Occipital lobe (tissue), 2 donors: ENCODE results near the gene ATXN1. TPM values are rescaled to one million over a fixed set of nuclear protein-coding genes. Genes with fewer than 3 reads are reported as not detected.

Experiments used
- DNase-seq: peaks from one replicate; lab custom pipeline; 2025; lab: John Stamatoyannopoulos, UW
- total RNA-seq: library from RNA; depleted of rRNA; stranded (reverse); fragments of >200 nt; gene quantifications from one replicate; pipeline ENCODE4 v1.2.3, GENCODE V29; 2014

Gene ATXN1
- total RNA-seq, 1 donor from 2014 or later, result 102 TPM

- no peak for DNase-seq
Observed at GRCh38 chr6:16504609-16505008, 256.7 kb downstream of the ATXN1 start.

DNA sequence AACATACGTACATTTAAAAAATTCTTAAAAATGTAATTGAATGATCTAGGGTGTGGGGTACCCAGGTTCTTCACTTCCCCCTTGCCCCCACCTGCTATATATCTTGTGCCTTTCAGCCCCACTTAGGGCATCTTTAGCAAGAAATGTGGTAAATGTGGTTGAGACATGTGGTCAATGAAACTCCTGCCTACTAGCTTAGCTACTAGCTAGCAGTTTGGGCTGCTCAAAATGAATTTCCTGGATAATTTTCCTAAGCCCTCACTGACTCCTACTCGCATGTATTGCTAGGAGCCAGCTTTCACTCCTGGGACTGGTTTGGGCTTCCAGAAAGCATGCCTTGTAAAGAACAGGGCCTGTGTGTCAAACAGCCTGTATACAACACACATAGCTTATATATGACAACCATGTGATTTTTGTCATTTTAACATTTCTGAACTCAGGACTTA is 257.3 kb downstream of the ATXN1 start:
- no peak for DNase-seq

DNA sequence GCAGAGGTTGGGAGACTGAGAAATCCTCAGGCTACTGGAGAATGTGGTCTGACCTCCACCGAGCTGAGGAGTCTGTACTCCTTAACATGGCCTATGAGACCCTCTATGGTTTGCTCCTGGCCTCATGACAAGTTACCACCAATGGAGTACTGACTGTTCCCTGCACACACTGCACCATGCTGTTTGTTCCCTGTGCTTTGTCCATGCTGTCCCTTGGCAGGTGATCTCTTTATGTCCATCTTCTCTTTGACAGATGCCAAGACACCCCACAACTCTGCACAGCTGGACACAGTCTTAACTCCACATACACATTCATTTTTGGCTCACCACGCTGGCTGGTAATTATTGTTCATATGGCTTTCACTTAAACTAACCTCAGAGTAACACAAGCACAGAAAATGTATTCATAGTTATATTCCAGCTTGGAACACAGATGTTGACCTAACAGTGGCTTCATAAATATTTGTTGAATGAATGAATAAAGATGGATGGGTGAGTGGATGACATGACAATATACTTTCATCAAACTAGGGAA is 258.0 kb downstream of the ATXN1 start:
- DNase-seq, result no peak

DNA sequence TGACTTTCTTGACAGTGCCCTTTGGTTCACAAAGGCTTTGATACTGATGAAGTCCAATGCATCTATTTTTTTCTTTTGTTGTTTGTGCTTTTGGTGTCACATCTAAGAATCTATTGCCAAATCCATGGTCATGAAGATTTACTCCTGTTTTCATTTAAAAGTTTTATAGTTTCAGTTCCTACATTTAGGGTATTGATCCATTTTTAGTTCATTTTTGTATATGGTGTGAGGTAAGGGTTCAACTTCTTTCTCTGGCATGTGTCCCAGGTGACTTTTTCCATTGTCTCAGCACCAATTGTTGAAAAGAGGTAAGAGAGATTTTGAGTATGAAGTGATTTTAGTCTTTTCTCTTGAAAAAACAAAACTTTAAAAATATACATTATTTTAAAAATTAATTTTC is 262.3 kb downstream of the ATXN1 start:
- DNase-seq, result no peak

GRCh38 chr6:16498237-16498636 is 263.0 kb downstream of the ATXN1 start:
- DNase-seq, result no peak

DNA sequence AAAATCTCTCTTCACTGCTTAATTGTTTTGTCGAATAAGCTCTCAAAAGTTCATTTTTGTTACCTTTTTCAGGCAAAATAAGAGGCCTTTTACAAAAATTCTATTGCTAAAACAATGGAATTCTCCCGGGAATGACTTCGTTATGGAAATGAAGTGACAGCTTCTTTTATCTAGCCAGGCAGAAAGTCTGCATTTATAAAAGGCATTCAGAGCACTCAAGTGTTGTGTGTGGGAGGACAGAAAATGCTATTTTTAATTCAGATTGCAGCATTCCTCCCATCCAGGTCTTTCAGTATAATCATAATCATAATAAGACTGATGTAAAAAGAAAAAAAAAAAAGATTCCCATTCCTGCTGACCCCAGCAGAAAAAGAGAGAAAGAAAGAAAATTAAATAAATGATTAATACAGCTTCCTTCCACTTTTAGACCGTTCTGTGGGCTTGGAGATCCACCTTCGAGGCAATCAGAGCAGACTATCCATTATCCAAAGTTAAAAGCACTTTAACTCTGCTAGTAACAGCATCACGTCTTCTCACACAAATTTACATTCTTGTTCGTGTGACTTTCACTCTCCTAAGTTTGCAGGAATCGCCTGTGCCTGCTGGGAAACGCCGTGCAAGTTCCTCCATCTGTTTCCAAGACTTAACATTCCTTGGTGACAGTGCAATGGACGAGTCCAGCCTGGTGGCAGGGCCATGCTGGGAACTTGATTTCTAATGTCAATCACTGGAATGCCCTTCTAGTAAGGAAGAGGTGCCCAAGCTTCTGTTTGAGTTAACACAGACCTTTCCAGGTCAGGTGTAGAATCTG is 264.1 kb downstream of the ATXN1 start:
- no peak for DNase-seq

DNA sequence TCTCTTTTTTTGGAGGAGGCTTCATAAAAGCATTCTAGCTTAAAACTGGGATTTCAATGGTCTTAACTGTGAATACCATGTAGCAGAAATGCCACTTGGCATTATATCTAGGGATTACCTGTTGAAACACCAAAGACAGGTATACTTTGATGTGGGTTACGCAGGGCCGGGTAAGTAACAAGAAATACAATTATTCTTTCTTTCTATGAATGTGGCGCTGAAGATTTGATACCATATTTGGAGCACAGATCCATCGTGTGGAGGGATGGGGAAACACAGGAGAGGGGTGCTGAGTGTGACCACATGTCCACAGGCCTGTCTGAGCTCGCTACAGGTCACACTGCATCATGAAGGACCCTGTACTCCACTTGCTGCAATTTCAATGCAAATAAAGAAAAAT is 265.1 kb downstream of the ATXN1 start:
- no peak for DNase-seq

DNA sequence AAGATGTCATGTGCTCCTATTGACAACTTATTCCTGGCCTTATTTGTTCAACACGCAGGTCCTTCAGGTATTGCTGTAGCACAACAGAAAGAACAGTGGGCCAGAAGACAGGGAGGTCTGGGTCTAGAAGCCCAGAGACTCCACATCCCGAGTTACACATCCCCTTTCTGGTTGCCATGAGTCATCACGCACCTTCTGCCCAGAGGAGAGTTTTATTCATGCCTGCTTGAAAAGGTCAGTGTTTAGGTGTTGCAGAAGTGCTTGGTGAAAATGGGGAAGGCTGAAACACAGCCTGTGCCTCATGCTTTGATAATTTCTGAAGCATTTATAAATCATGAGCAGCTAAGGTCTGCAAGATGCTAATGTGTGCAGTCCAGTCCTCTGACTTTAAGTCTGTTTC is 266.5 kb downstream of the ATXN1 start:
- no peak for DNase-seq

GRCh38 chr6:16493802-16494201 is 267.5 kb downstream of the ATXN1 start:
- no peak for DNase-seq

- DNase-seq, result no peak
Observed at GRCh38 chr6:16493112-16493511, 268.1 kb downstream of the ATXN1 start.

DNA sequence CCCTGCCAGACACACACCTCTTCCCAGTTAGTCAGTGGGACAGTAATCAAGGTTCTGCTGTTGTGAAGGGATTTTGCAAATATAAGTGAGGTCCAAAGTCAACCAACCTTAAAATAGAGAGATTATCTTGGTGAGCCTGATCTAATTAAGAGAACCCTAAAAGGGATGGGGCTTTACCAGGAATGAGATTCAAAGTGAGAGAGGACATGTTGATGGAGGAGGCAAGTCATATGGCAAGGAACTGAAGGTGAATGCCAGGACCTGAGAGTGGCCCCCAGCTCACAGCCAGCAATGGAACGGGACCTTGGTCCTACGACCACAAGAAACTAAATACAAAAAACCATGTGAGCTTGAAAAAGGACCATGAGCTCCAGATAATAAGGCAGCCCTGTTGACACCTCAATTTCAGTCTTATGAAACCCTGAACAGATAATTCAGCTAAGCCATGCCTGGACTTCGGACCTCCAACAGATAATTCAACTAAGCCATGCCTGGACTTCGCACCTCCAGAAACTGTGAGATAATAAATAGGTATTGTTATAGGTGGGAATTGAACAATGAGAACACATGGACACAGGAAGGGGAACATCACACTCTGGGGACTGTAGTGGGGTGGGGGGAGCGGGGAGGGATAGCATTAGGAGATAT is 269.5 kb downstream of the ATXN1 start:
- DNase-seq, result no peak

DNA sequence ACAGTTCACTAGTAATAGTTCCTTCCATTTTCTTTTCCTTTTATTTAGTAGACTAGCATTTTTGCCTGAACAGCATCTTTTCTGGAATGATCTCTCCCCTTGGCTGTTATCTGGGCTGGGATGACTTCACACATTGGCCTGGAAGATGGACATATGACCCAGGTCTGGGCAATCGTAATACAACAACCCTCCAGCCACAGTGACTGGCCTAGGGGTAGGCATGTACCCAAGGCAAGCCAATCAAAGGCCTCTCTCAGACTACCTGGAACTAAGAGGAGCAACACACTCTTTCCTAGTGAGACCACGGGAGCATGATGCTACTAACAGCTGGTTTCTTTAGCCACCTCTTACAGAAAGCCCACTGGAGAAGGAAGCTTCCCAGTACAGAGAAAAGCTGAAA is 270.6 kb downstream of the ATXN1 start:
- DNase-seq, result no peak

GRCh38 chr6:16488813-16489212 is 272.4 kb downstream of the ATXN1 start:
- no peak for DNase-seq

GRCh38 chr6:16487996-16488674 is 273.1 kb downstream of the ATXN1 start:
- no peak for DNase-seq

GRCh38 chr6:16486661-16487060 is 274.6 kb downstream of the ATXN1 start:
- no peak for DNase-seq

DNA sequence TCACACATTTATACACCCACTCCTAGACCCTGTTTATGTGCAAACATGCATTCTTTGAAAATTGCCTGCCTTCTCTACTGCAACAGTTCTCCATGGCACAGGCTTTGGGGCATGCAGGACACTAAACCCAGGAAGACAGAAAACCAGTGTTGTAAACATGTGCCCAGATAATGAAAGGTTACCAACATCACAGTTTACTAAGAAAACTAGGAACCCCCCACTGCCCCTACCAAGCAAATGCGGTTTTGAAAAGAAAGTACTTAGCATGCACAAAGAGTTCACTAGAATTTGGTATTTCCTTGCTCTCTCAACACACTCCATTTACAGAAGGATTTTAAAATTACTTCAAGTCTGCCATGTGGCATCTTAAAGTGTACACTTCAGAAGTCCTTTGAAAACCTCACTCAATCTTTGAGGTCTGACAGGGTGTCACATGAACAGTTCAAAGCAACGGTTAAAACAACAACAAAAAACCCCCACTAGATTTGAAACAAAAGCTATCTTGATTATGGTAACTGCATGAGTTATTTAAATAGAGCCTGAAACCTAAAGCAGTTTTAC is 277.9 kb downstream of the ATXN1 start:
- DNase-seq, result no peak

GRCh38 chr6:16482702-16483314 is 278.5 kb downstream of the ATXN1 start:
- no peak for DNase-seq

- no peak for DNase-seq
Observed at GRCh38 chr6:16481697-16482399, 279.4 kb downstream of the ATXN1 start.

DNA sequence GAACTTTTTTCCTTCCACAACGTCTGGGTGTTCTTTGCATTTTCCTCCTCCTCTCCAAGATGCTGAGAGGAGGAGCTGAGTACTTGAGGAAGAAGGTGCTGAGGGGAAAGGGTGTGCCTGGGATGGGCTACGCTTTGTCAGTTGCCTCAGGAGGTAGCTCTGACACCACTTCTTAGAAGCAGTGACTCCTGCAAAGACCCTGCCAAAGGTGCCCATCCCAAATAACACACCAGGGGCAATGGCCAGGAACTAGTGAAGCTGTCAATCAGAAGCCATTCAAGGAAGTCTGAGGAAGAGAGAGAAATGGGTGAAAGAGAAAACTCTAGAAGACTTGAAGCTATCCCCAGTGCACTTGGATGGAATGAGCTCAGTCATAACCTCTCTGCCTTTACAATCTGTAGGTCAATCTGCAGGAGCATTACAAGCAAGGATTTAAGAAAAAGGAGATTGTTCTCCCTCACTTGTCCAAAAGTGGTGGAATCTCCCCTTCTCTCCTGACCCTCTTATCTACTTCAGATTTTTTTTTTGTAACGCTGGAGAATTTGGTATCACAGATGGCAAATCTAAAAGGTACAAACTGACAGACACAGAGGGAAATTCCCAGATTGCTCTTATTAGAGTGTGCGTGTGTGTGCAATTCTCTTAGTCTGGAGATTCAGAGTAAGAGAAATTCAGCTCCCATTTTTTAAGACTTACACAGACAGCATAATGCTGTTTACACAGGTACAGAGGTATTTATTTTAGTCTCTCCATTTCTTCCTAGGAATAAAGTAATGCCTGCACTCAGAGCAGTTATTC is 280.3 kb downstream of the ATXN1 start:
- no peak for DNase-seq
